A673 (cell line): ENCODE data around the gene FAM229A. TPM values are rescaled to one million over a fixed set of nuclear protein-coding genes. Genes with fewer than 3 reads are reported as not detected.

Experiments used
- BruUV-seq: library from RNA; stranded (reverse); fragments of 400-500 nt; replicated peaks from 2 replicates; lab custom pipeline; 2021; lab: Mats Ljungman, UMichigan
- CTCF ChIA-PET: fragments of 300-600 bp; sonication (Branson Sonifier 250); formaldehyde crosslinking; loops from one replicate; lab custom pipeline; 2022; ENCODE audit warnings: antibody characterized with exemption; lab: Charles Lee
- POLR2A ChIA-PET: fragments of 300-600 bp; sonication (Branson Sonifier 250); formaldehyde crosslinking; loops from one replicate; lab custom pipeline; 2022; ENCODE audit warnings: antibody characterized with exemption; ENCODE audit not compliant: low non-redundant PET; lab: Charles Lee
- DNase-seq: peaks from one replicate; pipeline ENCODE4 v3.0.0-alpha.2; 2015; ENCODE audit warnings: low spot score
- H3K27ac ChIP-seq: fragments of 200-600 bp; sonication (generic); 2 replicates; pipeline ENCODE4 v1.5.1; 2016; ENCODE audit warnings: mixed run types, low read depth, mild to moderate bottlenecking, mixed read lengths, antibody characterized with exemption, low read length; ENCODE audit not compliant: poor library complexity, severe bottlenecking
- H3K27me3 ChIP-seq: fragments of 200-600 bp; sonication (generic); replicated peaks from 2 replicates; pipeline ENCODE4 v1.6.1; 2017; ENCODE audit warnings: mixed run types, low read depth, mild to moderate bottlenecking, mixed read lengths, antibody characterized with exemption, low read length; ENCODE audit not compliant: insufficient read depth, poor library complexity
- H3K36me3 ChIP-seq: fragments of 200-600 bp; sonication (generic); 2 replicates; pipeline ENCODE4 v1.6.1; 2016; ENCODE audit warnings: mixed run types, mild to moderate bottlenecking, mixed read lengths, antibody characterized with exemption, low read length; ENCODE audit not compliant: insufficient read depth, poor library complexity, severe bottlenecking
- H3K4me1 ChIP-seq: fragments of 200-600 bp; sonication (generic); 2 replicates; pipeline ENCODE4 v1.6.1; 2017; ENCODE audit warnings: mixed run types, mild to moderate bottlenecking, mixed read lengths, antibody characterized with exemption, low read length; ENCODE audit not compliant: insufficient read depth, poor library complexity, severe bottlenecking
- H3K4me3 ChIP-seq: fragments of 200-600 bp; sonication (generic); 2 replicates; pipeline ENCODE4 v1.5.1; 2016; ENCODE audit warnings: low read depth, mixed run types, mild to moderate bottlenecking, mixed read lengths, low read length; ENCODE audit not compliant: poor library complexity, severe bottlenecking
- H3K9me3 ChIP-seq: fragments of 200-600 bp; sonication (generic); 2 replicates; pipeline ENCODE4 v1.6.1; 2016; ENCODE audit warnings: mixed run types, low read depth, mild to moderate bottlenecking, mixed read lengths, antibody characterized with exemption, low read length; ENCODE audit not compliant: poor library complexity, severe bottlenecking
- EZH2 ChIP-seq: fragments of 200-600 bp; sonication (generic); IDR thresholded peaks from 2 replicates; pipeline ENCODE4 v1.6.1; 2017; ENCODE audit warnings: borderline replicate concordance, low read depth, mild to moderate bottlenecking, mixed read lengths, antibody characterized with exemption, low read length; ENCODE audit not compliant: poor library complexity, severe bottlenecking
- intact Hi-C: fragments of 100-400 bp; cut with micrococcal nuclease; formaldehyde crosslinking; loops from one replicate; pipeline ENCODE4 v1.10.0; 2022; ENCODE audit not compliant: unreplicated experiment
- total RNA-seq: library from RNA; stranded (reverse); gene quantifications from 2 replicates; pipeline ENCODE4 v1.2.3, GENCODE V29; 2021
- TF ChIP-seq, protein P1 (sequence below): fragments of 300-800, 200-600 bp; sonication (generic); conservative IDR thresholded peaks from 2 replicates; pipeline ENCODE4 v1.5.1; 2017; ENCODE audit warnings: low read depth, mild to moderate bottlenecking, antibody characterized with exemption, low read length, moderate library complexity, mixed read lengths

FAM229A gene
- total RNA-seq, 1 experiment from 2014 or later: 4.7 TPM

- CTCF ChIA-PET: no interaction called here
- no peak overlapping the region for H3K27ac ChIP-seq
- no peak overlapping the region for H3K4me3 ChIP-seq
- no TSS peak for BruUV-seq
- no peak for TF ChIP-seq EZH2
- TF ChIP-seq, protein P1, sequence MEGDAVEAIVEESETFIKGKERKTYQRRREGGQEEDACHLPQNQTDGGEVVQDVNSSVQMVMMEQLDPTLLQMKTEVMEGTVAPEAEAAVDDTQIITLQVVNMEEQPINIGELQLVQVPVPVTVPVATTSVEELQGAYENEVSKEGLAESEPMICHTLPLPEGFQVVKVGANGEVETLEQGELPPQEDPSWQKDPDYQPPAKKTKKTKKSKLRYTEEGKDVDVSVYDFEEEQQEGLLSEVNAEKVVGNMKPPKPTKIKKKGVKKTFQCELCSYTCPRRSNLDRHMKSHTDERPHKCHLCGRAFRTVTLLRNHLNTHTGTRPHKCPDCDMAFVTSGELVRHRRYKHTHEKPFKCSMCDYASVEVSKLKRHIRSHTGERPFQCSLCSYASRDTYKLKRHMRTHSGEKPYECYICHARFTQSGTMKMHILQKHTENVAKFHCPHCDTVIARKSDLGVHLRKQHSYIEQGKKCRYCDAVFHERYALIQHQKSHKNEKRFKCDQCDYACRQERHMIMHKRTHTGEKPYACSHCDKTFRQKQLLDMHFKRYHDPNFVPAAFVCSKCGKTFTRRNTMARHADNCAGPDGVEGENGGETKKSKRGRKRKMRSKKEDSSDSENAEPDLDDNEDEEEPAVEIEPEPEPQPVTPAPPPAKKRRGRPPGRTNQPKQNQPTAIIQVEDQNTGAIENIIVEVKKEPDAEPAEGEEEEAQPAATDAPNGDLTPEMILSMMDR: no peak
- no peaks in the 10 kb centered on the region for H3K27me3 ChIP-seq
- no peak for DNase-seq
- H3K36me3 ChIP-seq: no peaks in the 10 kb centered on the region
- intact Hi-C loops: no loop called here
- H3K4me1 ChIP-seq: no peaks in the 10 kb centered on the region
- POLR2A ChIA-PET: interaction anchor here (0.6 kb wide), 1 partner anchor 9 kb away, joined by 3 read pairs; the partner anchor contains the start of gene MARCKSL1
- H3K9me3 ChIP-seq: no peaks in the 10 kb centered on the region
Measured at GRCh38 chr1:32345289-32345827, 16.9 kb downstream of the FAM229A start.

DNA sequence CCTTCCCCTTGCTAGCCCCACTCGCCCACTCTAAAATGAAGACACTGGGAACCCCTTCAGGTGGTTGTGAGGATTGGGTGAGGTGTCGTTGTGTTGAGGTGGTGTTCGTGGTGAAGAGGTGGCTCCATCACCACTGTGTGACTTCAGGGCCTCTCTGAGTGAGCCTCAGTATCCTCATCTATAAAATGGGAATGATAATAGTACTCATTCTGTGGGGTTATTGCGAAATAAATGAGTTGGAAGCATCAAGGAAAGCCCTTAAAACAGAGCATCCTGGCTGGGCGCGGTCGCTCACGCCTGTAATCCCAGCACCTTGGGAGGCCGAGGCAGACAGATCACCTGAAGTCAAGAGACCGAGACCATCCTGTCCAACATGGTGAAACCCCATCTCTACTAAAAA is 19.6 kb downstream of the FAM229A start:
- Histone ChIP-seq H3K4me1 (peaks cover under 1% of the 10 kb centered on the region), H3K4me3 (no peak overlapping the region), H3K27ac (no peak overlapping the region), H3K27me3 (no peaks in the 10 kb centered on the region), H3K9me3 (no peaks in the 10 kb centered on the region), H3K36me3 (no peaks in the 10 kb centered on the region)
- CTCF ChIA-PET: no interaction called here
- no TSS peak for BruUV-seq
- intact Hi-C loops: no loop called here
- POLR2A ChIA-PET: no interaction called here
- no peak for DNase-seq
- TF ChIP-seq EZH2: no peak
- TF ChIP-seq, protein P1: no peak

- no TSS peak for BruUV-seq
- Histone ChIP-seq H3K27me3 (no peaks in the 10 kb centered on the region), H3K9me3 (no peaks in the 10 kb centered on the region), H3K27ac (no peak overlapping the region), H3K4me1 (peaks cover 8% of the 10 kb centered on the region), H3K4me3 (no peak overlapping the region), H3K36me3 (no peaks in the 10 kb centered on the region)
- no peak for DNase-seq
- intact Hi-C loops: no loop called here
- CTCF ChIA-PET: no interaction called here
- POLR2A ChIA-PET: no interaction called here
- no peak for TF ChIP-seq EZH2
- TF ChIP-seq, protein P1: no peak
Measured at GRCh38 chr1:32341971-32342370, 20.3 kb downstream of the FAM229A start.
